ACHN (cell line): Measurements from ENCODE around the gene CTU2.

Source experiments
- DNase-seq: peaks from one replicate; pipeline ENCODE4 v3.0.0-alpha.2; 2015
- in situ Hi-C: cut with HindIII; loops from 2 replicates; pipeline ENCODE4 v1.10.0; 2017; ENCODE audit warnings: low sequenced_read_pairs, low pct_ligation_motif_present, low pct_unique_long_range_greater_than_20kb

The CTU2 gene

DNA sequence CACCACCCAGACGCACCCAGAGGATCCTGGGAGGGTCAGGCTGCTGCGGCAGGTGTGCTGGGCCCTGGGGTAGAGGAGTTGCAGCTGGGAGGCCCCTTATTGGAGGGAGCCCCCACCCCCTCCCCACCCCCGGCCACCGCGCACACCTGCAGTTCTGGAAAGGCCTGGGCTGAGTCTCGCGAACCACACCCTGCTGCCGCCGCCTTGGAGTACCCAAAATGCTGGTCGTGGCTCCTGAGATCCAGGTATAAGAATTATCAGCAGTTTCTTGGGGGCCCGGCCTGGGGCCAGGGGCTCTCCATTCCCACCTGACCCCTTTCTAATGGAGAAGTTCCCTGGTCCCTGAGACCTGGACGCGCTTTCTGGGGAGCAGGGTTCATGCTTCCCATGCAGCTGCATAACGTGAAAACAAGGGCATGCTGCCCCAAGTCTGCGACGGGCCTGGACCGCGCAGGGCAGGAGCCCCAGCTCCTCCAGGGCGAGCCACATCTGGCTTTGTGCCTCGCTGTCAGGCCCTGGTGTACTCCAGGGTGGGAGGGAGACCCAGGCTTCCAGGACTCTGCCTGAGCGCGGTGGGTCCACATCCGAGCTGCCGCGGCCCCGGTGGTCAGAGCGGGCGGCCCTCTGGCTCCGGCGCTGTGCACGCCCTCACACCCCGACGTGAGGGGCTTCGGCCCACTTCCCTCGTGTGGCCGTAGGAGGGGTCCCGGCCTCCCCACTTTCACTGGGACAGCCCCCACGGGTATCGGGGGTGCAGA is 12.7 kb upstream of the CTU2 start:
- no peak for DNase-seq
- in situ Hi-C loops: no loop called here

DNA sequence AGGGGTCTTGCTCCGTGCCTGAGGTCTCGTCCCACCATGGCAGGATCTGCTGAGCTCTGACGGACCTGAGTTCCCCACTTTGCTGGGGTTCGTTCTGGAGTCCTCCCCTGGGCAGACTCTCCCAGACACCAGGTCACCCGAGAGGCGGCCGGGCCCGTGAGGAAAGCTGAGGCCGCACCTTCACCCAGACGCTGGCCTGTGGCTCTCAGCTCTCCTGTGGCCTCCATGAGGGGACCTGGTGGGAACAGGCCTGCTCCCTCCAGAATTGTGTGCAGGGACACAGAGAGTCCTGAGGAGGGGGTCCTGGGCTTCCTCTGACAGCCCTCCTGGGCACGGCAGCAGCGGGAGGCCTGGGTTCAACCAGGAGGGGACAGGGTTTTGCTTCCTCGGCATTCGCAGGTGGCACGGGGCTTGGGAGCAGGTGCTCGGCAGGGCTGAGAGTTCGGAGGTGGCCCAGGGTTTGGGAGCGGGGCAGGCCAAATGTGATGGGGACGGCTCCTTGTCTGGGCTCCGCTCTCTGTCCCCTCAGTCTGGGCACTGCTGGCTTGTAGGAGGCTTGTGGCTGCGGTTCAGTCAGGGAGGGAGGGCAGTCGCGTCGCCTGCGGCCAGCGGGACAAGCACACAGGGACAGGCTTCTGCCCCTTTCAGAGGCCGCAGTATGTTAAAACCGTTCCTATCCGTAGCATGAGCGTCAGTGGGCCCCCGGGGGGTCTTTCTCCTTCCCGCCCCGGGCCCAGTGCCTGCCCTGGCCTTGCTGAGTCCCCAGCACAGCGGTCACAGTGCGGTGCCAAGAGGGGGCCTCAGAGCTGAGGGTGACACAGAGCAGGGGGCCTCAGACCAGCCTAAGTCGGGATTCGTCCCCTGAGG is 11.8 kb upstream of the CTU2 start:
- DNase-seq: no peak
- in situ Hi-C loops: no loop called here

DNA sequence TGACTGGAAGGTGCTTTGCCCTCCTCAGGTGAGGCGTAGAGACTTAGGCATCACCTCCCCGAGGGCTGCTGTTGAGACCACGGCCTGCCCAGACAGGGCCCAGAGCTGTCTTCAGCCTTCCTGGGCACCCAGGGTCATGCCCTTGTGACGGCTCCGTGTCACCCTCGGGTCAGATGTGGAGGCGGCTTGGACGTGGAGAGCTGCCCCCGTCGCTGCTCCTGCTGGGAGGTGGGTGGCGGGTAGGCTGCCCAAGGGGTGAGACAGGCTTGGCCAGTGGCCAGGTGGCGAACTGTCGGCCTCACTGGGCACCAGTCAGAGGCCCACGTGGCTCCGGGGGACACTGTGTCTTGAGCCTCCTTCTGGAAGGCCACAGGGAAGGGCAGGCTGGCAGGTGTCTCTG is 11.1 kb upstream of the CTU2 start:
- in situ Hi-C loops: no loop called here
- no peak for DNase-seq

DNA sequence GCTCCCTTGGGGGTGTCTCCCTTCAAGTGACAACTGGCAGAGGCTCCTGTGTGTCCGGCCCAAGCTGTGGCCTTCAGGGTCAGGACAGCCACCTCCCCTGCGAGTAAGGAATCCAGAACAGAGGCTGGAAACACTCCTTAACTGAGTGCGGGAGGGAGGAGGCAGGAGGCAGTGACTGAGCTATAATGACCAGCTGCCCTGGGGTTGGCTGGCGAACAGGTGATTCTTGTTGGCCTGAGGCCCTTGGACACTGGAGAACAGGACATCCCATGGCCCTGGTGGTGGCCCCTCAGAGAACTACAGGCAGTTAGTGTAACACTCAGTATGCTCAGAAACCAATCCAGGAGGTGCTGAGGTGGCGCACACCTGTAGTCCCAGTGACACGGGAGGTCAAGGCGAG is 10.6 kb upstream of the CTU2 start:
- no peak for DNase-seq
- in situ Hi-C loops: no loop called here

DNA sequence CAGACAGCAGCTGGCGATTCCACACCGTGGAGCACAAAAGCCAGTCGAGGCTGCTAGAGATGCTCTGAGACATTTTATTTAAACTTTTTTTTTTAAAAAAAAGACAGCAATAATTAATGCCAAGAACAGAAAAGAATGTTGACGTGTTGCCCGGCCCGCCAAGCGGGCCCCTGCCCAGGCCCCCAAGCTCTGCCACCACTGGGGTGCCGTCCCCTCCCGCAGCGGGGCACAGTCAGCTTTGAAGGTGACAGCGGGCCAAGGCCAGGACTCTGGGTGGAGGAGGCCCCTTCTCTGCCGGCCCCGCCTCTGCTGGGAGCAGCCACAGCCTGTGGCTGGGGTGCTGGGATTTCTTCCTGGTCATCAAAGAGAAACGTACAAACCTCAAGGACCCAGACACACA is 9.9 kb upstream of the CTU2 start:
- DNase-seq: no peak
- in situ Hi-C loops: no loop called here

DNA sequence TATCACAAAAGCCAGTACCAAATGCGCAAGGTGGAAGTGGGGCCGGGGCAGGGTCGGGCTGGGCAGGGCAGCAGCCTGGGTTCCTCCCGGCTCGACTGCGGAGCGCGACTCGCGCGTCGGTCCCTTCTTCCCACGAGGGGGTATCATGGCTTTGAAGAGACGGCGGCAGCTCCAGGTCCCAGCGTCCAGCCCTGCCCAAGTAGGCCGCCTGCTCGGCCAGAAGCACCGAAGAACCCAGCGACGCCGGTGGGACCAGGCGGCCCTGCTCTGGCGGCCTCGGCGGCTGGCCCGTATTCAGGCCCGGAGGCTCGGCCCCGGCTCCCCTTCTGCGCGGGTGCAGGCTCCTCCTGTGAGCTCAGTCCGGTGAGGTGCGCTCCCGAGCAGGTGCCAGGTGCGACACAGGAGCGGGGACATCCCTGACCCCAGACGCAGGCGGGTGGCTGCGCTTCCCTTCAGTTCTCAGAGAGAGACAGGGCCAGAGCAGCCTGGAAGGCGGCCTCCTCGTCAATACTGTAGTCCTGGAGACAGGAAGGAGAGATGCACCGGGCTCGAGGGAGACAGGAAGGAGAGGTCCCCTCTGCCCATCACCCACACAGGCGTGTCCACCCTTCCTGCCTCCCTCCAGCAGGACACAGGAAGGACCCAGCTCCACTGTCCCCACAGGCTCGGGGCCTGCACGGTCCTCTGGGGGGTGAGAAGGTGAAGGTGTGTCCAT is 9.0 kb upstream of the CTU2 start:
- in situ Hi-C loops: no loop called here
- DNase-seq: no peak

DNA sequence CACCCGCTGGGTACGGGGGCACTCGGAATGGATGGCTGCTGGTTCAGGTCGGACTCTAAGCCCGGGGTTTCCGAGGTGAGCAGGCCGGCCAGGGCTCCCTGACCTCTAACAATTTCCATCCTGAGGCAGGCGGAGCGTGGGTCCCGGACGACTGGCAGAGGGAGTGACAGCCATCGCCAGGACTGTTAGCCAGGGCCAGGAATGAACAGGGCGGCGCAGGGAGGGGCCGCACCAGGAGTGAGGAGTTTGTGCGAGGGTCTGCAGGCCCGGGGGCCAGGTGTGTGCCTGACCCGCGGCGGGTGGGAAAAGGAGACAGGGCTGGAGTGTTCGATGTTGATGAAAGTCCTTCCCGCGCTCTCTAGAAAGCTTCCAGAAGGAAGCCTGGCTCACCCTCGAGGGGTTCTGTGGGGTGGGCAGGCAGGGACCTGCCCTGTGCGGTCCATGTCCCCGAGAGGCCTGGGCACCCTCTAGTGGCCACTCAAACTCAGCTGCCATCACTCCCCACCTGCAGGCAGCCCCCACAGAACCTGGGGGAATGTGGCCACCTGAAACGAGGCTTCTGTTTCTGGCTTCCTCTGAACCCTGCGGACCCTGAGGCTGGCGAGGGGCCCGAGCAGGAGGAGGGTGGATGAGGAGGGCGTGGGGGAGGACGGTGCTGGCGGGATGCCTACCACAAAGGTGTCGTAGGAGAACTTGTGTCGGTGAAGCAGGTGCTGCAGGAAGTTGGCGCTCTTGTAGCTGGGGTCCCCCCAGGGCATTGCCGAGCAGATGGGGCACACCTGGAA is 8.3 kb upstream of the CTU2 start:
- in situ Hi-C loops: no loop called here
- peak; percentile 17 for DNase-seq

DNA sequence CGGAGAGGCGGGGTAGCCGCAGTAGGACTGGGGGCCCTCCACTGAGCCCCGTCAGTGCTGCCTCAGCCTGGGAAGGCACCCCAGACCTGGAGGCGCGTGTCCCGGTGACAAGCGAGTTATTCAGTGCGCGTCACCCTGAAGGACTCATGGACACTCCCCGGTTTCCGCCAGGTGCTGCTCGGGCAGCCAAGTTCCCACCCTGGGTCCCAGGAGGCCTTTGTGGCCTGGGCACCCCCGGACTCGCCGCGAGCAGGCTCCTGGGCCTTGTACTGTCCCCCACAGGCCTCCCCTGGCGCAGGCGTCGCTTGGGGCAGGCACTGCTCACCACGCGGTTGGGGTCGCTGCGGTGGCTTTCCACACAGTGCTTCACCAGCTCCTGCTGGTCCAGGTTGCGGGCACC is 7.7 kb upstream of the CTU2 start:
- in situ Hi-C loops: no loop called here
- no peak for DNase-seq

DNA sequence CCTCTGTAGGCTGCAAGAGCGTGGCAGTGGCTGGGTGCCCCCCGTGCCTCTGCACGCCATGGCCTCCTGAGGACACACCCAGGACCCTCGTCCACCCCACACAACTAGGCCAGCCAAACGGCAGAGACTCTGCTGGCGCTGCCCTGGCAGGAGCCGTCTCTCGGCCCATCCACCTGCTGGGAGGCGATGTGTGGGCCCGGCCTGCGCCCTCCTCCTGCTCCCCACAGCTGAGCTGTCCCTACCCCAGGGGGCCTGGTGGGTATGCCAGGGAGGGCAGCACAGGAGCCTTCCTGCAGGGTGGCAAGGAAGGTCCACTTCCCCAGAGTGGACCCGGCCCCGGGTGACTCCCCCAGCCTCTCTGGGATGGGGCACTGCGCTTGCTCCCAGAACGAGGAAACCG is 7.1 kb upstream of the CTU2 start:
- no peak for DNase-seq
- in situ Hi-C loops: no loop called here

DNA sequence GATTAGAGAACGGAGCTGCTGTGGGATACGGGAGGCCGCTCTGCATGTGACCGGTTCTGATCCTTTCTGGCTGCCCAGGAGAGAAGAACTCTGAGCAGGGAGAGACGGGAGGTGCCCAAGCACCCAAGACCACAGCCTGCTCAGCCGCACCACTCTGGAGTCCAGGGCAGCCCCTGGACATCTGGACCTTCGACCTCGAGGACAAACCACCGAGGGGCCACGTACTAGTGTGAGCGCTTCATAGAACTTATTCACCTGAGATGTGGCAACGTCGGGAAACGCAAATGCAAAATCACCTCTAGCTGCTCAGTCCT is 6.0 kb upstream of the CTU2 start:
- in situ Hi-C loops: no loop called here
- no peak for DNase-seq

DNA sequence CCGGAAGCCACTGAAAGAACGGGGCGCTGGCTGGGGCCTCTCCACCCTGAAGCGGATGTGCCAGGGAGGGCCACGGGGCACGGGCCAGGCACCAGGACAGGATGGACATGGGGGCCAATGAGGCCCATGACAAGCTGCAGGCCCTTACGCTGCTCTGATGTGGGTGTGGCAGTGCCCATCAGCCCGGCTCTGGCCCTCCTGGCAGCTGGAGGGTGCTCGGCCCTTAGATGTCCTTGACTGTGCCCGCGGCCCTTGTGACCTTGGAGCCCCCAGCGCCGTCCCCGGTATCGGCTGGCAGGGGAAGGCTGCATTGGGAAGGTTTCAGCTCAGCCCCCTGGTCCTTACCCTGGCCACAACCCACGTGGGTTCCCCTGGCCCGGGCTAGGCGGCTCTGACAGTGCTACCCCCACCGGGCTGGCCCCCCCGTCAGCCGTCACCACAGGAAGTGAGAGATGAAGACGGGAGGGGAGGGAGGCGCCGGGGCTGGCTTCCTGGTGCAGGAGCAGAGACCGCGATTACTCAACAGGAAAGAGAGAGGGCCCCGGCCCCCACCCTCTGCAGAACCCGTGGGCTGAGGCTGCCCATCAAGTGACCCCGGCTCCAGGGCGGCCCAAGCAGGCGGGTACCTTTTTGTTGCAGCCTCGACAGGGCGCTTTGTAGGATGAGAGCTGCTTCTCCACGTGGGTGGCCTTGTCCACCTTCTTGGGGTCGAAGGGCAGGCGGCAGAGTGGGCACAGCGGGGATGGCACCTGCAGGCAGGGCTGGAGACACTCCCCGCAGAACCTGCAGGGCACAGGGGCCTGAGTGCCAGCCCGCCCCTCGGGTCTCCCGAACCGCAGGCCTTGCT is 5.4 kb upstream of the CTU2 start:
- in situ Hi-C loops: no loop called here
- no peak for DNase-seq

DNA sequence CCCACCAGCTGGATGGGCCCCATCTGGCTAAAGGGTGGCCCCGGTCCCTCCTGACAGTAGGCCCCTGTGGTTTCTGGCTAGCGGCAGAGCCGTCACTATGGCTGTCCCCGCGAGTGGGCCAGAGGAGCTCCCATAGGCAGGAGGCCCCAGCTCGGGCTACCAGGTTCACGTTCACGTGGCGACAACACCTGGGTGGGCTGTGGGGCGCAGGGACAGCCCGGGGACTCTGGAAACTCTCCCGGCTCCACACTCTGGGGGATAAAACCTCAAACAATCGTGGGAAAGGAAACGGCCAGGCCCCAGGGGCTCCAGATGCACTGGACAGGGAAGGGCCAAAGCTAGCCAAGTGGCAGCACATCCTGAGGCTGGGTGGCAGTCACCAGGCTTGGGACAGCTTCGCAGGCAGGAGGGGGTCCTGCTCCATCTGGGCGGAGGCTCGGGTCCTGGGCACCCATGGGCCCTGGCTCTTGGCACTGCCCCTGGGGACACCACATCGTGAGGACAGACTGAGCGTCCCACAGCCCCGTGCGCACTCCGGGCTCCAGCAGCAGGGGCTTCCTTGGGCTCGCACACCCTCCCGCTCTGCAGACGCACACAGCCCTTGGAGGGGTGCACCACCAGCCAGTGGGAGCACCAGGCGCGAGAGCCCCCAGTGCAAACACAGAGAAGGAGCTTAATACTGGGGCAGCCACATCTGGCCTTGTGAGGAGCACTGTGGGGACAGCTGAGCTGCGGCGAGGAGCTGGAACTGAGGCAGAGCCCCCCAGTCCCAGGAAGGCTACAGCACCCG is 4.5 kb upstream of the CTU2 start:
- in situ Hi-C loops: no loop called here
- no peak for DNase-seq

DNA sequence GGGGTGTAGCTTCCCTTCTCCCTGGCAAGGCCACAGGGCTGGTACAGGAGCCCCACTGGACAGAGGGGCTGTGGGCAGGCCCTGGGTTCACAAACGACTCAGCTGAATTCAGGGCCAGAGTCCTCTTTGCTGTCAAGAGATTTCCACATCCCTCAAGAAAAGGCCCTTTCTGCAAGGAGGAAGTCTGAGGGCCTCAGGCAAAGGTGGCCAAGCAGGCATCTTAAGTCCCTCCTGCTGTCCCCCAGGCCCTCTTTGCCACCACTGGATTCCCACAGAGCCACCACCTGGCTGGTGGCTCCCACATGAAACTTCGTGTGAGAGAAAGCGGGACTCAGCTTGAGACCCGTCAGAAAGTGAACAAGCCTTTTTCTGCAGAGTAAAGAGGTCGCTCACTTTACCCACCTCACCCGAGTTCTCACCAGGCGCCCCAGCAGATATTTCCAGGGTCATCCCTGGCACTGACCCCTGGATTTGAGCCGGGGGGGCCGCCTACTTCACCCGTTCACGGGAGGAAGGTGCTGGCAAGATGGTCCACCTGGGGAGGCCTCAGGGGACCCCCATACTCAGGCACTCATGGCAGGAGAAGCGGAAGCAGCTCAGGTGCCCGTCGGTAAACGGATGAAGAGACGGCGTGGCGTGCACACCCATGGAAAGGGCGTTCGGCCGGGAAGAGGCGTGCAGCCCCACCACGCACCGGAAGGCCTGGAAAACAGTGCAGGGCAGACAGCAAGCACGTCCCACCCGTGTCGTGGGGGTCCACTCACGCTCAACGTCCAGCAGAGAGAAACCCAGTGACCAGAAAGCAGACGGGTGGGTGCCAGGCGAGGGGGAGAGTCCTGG is 3.7 kb upstream of the CTU2 start:
- in situ Hi-C loops: no loop called here
- no peak for DNase-seq

DNA sequence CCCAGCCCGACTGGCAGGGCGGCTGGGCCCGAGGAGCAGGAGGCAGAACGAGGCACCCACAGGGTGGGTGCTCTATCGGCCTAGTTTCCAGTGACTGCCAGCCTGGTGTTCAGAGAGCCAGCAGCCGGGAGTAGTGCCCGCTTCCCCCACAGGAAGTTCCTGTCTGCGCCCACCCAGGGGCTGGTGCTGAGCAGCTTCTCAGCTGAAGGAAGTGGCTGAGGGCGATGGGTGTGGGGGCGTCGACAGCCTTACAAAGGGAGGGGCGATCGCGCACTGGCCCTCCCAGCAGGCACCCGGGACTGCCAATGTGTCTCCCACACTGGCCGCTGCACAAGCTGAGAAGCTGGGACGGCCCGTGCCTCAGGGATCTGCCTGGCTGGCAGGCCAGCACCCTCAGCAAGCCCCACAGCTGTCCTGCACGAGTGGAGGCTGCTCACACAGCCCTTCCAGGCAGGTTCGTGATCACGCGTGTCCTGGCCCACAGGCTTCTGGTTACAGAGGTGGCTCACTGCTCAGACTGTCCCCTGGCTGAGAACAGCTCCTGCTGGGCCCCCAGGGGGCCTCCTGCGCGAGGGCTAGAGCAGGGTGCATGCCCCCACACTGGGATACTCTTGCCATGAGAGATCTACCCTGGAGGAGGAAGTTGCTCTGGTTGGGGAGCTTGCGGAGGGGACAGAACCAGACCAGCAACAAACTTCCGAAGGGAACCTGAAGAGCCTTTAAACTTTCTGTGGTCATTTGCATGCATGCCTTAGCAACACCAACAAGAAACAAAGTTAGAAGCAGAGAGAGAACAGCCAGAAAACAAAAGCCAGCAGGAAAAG is 2.6 kb upstream of the CTU2 start:
- DNase-seq: no peak
- in situ Hi-C loops: no loop called here

DNA sequence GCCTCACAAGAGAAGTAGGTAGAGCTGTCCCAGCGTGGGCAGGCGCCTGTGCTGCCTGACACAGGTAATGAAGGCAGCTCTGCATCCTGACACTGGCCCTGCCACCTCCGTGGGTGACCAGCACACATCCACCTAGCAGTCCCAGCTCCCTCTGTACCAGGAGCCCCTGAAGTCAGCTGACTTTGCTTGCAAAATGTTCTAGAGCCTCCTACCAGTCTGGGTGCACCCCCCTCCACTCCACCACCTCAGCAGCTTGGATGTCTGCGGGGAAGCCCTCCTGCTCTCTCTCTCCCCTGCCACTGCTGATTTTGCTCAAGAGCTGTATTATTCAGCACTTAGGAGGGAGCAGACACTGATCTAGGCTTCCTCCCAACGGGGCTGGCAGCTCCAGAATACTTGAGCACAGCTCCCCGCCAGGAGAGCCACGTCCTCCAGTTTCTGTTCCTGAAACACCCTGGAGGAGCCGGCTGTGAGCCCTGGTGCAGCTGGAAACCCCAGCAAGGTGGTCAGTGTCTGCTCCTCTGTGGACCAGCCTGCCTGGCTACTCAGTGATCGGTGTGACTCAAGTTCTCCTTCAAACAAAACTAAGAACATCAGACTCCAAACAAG is 1.1 kb upstream of the CTU2 start:
- in situ Hi-C loops: no loop called here
- no peak for DNase-seq
